Measurements from ENCODE around the gene TMEM59L. TPM values are rescaled to one million over a fixed set of nuclear protein-coding genes. Genes with fewer than 3 reads are reported as not detected.

The TMEM59L gene
- total and polyA plus RNA-seq, 10 of the 15 experiments (the other 5 are each of a cell fraction or from before 2014, with no cell fraction given), result 0.06 TPM; not detected in 9

DNA sequence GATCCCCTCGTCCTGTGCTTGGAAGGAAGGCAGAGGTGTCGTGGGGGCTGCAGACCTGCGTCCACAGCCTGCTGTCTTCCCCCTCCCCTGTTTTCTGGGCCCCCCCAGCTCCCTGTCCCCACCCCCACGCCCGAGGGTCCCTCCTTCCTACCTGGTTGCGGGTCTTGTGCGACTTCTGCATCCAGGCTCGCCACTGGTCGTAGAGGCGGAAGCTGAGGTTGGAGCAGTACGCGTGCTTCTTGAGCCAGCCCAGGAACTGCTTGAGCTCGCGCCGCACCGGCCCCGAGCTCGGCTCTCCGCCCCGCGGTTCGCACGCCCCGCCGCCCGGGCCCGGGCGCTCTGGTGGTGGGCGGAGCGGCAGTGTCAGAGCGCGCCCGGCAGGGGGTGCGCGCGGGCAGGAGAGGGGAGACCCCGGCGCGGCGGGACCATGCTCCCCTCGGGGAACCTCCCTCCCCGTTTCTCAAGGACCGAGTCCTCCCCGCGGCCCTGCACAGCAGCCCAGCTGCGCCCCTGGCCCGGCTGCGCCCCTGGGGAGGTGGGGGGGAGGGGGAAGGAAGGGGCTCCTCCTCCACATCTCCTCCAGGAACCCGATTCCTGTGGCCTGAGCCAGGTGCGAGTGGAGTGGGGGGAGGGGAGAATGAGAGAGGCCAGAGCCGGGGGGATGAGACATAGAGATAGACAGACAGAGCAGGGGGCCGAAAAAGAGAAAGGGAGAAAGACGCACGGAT, 18.4 kb upstream of the TMEM59L start (continued):
- TF ChIP-seq CBX5 (IDR thresholded peaks at IDR 0.05; ENCODE audit: low read depth) (no peak), RB1 (IDR thresholded peaks at IDR 0.05; ENCODE audit: borderline replicate concordance) (peak; percentile 66; the same call in 1 of the 2 replicates), YY1 (IDR thresholded peaks at IDR 0.05; ENCODE audit: low read depth, low read length) (peak; percentile 63), TCF3 (IDR thresholded peaks at IDR 0.05; ENCODE audit: borderline replicate concordance, insufficient read depth, low read depth, low read length) (0 out of 2 replicates have a peak, but pooled peaks have one; percentile 3), ZSCAN29 (IDR thresholded peaks at IDR 0.05) (peak; percentile 46; the same call in 1 of the 2 replicates), IKZF1 (conservative IDR thresholded peaks at IDR 0.05) (peak; percentile 57), MXI1 (IDR thresholded peaks at IDR 0.05; ENCODE audit: low read depth, low read length) (peak; percentile 66), SMAD1 (IDR thresholded peaks at IDR 0.05; ENCODE audit: low read depth, partially characterized antibody) (no peak), DPF2 (IDR thresholded peaks at IDR 0.05) (peak; percentile 64; the same call in 1 of the 2 replicates), ZNF207 (IDR thresholded peaks at IDR 0.05; ENCODE audit: borderline replicate concordance) (peak; percentile 74; the same call in 1 of the 2 replicates), GATAD2B (conservative IDR thresholded peaks at IDR 0.05; ENCODE audit: low read depth) (peak; percentile 50; the same call in 1 of the 2 replicates), HDGF (IDR thresholded peaks at IDR 0.05) (peak; percentile 45; the same call in 1 of the 2 replicates), SMC3 (IDR thresholded peaks at IDR 0.05; ENCODE audit: borderline replicate concordance, low read length) (peak; percentile 68), RAD21 (IDR thresholded peaks at IDR 0.05; ENCODE audit: insufficient read depth, low read depth, low read length) (peak; percentile 74), LARP7 (IDR thresholded peaks at IDR 0.05) (peak; percentile 43; the same call in 1 of the 2 replicates)
- TF ChIP-seq, protein P1, sequence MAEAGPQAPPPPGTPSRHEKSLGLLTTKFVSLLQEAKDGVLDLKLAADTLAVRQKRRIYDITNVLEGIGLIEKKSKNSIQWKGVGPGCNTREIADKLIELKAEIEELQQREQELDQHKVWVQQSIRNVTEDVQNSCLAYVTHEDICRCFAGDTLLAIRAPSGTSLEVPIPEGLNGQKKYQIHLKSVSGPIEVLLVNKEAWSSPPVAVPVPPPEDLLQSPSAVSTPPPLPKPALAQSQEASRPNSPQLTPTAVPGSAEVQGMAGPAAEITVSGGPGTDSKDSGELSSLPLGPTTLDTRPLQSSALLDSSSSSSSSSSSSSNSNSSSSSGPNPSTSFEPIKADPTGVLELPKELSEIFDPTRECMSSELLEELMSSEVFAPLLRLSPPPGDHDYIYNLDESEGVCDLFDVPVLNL (IDR thresholded peaks at IDR 0.05; ENCODE audit: low read depth, low read length), result peak; percentile 33; the same call in 1 of the 2 replicates
- TF ChIP-seq, protein P2, sequence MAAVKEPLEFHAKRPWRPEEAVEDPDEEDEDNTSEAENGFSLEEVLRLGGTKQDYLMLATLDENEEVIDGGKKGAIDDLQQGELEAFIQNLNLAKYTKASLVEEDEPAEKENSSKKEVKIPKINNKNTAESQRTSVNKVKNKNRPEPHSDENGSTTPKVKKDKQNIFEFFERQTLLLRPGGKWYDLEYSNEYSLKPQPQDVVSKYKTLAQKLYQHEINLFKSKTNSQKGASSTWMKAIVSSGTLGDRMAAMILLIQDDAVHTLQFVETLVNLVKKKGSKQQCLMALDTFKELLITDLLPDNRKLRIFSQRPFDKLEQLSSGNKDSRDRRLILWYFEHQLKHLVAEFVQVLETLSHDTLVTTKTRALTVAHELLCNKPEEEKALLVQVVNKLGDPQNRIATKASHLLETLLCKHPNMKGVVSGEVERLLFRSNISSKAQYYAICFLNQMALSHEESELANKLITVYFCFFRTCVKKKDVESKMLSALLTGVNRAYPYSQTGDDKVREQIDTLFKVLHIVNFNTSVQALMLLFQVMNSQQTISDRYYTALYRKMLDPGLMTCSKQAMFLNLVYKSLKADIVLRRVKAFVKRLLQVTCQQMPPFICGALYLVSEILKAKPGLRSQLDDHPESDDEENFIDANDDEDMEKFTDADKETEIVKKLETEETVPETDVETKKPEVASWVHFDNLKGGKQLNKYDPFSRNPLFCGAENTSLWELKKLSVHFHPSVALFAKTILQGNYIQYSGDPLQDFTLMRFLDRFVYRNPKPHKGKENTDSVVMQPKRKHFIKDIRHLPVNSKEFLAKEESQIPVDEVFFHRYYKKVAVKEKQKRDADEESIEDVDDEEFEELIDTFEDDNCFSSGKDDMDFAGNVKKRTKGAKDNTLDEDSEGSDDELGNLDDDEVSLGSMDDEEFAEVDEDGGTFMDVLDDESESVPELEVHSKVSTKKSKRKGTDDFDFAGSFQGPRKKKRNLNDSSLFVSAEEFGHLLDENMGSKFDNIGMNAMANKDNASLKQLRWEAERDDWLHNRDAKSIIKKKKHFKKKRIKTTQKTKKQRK (IDR thresholded peaks at IDR 0.05; ENCODE audit: low read depth, low read length), result no peak
- TF ChIP-seq, protein P3, sequence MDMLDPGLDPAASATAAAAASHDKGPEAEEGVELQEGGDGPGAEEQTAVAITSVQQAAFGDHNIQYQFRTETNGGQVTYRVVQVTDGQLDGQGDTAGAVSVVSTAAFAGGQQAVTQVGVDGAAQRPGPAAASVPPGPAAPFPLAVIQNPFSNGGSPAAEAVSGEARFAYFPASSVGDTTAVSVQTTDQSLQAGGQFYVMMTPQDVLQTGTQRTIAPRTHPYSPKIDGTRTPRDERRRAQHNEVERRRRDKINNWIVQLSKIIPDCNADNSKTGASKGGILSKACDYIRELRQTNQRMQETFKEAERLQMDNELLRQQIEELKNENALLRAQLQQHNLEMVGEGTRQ (IDR thresholded peaks at IDR 0.05; ENCODE audit: borderline replicate concordance, low read depth, low read length), result no peak
- TF ChIP-seq, protein P4, sequence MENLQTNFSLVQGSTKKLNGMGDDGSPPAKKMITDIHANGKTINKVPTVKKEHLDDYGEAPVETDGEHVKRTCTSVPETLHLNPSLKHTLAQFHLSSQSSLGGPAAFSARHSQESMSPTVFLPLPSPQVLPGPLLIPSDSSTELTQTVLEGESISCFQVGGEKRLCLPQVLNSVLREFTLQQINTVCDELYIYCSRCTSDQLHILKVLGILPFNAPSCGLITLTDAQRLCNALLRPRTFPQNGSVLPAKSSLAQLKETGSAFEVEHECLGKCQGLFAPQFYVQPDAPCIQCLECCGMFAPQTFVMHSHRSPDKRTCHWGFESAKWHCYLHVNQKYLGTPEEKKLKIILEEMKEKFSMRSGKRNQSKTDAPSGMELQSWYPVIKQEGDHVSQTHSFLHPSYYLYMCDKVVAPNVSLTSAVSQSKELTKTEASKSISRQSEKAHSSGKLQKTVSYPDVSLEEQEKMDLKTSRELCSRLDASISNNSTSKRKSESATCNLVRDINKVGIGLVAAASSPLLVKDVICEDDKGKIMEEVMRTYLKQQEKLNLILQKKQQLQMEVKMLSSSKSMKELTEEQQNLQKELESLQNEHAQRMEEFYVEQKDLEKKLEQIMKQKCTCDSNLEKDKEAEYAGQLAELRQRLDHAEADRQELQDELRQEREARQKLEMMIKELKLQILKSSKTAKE (IDR thresholded peaks at IDR 0.05; ENCODE audit: low read depth, poor library complexity, severe bottlenecking), result no peak
